ENCODE measurements around the gene IPMK.

Gene IPMK

DNA sequence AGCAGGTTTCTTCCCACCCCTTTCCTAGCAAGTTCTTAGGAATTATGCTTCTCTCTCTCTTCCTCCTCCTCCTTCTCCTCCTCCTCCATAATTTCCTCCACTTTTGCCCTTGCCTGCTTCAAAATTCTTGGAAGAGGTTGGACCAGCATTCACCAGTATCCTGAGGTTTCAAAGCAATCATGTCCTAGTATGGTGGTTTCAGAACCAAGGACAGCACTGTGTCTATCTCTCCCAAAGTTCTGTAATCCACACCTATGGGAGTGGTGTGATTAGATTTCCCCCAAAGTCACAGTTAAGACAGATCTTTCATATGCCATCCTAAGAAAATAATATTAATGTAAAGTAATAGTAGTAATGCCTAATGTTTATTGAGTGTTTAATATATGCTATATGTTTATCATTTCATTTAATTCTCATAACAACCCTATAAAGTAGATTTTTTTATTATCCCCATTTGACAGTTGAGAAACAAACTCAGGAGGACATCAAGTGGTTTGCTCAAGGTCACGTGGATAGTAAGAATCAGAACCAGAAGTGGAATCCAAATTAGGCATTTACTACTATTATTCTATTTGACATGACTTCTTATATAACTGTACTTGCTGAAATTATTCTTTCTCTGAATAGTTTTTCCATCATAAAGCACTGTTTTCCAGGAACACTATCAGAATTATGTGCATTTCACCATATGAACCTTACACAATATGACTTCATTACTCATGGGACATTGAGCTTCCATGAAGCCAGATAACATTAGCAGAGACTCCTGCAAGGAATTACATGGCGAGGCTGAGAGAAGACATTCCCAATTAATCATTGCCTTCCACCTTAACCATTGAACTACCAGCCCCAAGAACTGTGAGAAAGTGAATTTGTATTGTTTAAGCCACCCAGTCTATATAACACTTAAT lies 91.4 kb downstream of the IPMK start:
- TF ChIP-seq, protein P1, sequence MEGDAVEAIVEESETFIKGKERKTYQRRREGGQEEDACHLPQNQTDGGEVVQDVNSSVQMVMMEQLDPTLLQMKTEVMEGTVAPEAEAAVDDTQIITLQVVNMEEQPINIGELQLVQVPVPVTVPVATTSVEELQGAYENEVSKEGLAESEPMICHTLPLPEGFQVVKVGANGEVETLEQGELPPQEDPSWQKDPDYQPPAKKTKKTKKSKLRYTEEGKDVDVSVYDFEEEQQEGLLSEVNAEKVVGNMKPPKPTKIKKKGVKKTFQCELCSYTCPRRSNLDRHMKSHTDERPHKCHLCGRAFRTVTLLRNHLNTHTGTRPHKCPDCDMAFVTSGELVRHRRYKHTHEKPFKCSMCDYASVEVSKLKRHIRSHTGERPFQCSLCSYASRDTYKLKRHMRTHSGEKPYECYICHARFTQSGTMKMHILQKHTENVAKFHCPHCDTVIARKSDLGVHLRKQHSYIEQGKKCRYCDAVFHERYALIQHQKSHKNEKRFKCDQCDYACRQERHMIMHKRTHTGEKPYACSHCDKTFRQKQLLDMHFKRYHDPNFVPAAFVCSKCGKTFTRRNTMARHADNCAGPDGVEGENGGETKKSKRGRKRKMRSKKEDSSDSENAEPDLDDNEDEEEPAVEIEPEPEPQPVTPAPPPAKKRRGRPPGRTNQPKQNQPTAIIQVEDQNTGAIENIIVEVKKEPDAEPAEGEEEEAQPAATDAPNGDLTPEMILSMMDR (IDR thresholded peaks at IDR 0.05) = no peak

DNA sequence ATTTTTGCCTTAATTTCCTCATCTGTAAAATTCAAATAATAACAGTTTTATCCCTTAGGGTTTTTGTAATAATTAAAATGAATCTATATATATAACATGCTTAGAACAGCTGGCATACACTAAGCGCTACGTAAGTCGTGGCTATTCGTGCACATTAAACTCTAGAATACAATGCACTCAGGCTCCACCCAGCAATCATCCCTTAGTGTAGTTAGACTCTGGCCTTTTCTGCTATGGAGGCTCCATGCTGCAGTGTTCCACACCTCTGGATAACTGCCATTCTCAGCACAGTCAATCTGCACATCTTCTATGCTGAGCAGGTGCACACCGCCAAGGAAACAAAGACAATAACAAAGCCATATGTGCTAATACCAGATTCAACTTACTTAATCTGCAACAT lies 92.9 kb downstream of the IPMK start:
- TF ChIP-seq, protein P1 (IDR thresholded peaks at IDR 0.05) = no peak

DNA sequence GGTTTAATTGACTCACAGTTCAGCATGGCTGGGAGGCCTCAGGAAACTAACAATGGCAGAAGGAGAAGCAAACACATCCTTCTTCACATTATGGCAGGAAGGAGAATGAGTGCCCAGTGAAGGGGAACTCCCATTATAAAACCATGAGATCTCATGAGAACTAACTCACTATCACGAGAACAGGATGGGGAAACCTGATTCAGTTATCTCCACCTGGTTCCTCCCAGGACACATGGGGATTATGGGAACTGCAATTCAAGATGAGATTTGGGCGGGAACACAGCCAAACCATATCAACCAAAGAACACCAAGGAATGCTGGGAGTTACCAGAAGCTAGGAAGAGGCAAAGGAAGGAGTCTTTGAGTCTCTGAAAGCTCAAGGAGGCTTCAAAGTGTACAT lies 94.3 kb downstream of the IPMK start:
- TF ChIP-seq, protein P1 (IDR thresholded peaks at IDR 0.05) = no peak

DNA sequence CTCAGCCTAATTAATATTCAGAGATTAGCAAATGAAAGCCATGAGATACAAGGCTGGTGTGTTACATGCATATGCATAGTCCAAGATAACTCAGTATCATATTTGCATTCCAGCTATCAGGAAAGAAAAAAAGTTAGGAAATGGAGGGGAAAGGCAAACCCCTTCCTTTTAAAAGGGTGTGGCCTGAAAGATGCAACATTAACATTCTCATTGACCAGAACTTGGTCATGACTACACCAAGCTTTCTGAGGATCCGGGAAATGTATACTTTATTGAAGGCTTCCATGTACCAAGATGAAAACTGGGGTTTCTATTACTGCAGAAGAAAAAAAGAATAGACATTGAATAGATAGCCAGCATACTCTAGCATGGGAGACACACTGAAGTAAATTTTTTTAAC lies 96.5 kb downstream of the IPMK start:
- TF ChIP-seq, protein P1 (IDR thresholded peaks at IDR 0.05) = no peak

DNA sequence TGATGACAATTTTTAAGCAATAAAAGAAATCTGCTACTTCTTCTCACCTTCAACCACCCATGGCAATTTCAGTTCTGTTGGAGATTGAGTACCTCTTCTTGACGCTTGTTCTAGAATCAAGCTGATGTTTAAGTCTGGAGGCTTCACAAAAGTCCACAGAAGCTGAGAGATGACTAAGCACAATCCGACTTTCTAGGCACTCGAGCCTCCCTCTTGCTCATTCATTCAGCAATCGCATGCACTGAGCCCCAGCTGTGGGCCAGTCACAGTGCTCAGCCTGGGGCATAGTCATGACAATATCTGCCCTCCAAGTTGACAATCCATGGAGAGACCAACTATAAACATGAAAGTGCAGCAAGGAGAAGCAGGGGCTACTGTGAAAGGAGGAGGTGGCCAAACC lies 103.2 kb downstream of the IPMK start:
- TF ChIP-seq, protein P1 (IDR thresholded peaks at IDR 0.05) = no peak

DNA sequence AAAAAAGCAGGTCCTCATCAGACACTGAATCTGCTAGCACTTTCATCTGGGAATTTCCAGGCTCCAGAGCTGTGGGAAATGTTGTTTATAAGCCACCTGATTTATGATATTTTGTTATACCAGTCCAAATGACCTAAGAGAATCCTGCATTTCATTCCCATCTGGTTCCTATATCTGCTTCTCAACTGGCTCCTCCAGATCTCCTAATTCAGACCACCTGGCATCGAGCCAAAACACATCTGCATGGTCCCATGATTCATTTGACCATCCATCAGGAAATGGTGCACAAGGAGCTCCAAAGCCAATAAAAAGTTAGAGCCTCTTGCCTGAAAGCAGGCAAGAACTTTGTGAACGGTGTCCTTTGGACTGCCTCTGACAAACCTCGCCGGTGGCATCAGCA lies 108.9 kb downstream of the IPMK start:
- TF ChIP-seq, protein P1 (IDR thresholded peaks at IDR 0.05) = no peak

DNA sequence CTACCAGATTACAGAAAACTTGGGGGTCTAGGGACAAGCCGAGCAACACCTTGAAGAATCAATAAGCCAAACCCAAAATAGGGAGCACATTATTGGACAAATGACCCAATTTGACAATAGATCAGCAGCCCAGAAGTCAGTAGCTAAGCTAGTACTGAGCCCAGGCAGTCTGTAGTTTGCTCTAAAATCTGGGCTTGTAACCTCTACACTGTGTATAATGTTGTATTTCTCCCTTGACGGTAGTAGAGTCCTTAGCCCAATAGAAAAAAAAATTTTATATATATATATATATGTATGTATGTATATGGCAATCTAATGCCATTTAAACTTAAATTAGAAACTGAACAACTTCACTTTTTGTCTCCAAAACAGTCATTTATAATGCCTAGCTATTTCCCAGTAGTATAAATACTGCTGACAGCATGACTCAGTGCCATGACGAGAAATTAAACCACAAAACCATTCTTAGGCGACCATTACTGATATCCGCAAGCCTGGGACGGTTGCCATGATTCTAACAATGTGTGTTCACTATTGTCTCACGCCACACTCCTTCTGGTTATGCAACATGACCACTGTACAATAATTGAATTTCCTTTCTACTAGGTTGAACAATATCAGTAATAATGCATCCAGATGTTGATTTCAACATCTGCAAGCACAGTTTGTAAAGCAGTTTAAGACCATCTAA lies 110.5 kb downstream of the IPMK start:
- TF ChIP-seq, protein P1 (IDR thresholded peaks at IDR 0.05) = no peak

All from LNCAP (cell line).